Measurements from ENCODE around the gene TTC9B. TPM values are rescaled to one million over a fixed set of nuclear protein-coding genes. Genes with fewer than 3 reads are reported as not detected.

The TTC9B gene
- total and polyA plus RNA-seq, 2 of the 8 experiments (the other 6 are each of a cell fraction or from before 2014, with no cell fraction given): 0.26 TPM; not detected in 1

DNA sequence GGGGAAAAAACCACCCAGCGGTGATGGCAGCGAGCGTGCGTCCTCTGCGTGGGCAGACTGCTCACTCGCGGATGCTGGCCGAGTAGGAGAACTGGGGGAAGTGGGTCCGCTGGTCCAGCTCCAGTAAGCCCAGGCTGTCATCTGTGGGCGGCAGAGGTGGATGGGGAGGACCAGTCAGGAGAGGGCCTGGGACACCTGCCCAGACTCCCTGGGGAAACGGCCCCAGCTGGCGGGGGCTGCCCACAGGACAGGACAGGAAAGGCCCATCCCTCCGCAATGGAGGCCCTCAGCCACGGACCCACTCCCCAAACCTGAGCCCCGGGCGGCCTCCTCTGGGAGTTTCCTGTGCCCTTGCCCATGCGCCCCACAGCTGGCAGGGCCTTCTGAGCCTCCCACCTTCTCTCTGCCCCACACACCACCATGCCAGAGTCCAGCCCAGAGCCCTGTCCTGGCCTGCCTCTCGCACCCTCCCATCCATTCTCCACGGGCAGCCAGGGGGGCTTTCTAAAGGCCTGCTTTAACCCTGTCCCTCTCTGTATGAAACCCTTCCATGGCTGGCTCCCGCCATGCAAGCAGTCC is 15.7 kb upstream of the TTC9B start:
- Histone ChIP-seq H4K20me1 (replicated peaks in 1 of 2; ENCODE audit: control insufficient read depth in 1 of 2, insufficient read depth in 2 of 2, low read length in 2 of 2) (peaks cover 0 to 8% of the 10 kb centered on the region in 2 experiments), H3K36me3 (ENCODE audit: control insufficient read depth in 2 of 4, insufficient read depth in 4 of 4, low read length in 3 of 4) (peaks cover 0 to 15% (median 4%) of the 10 kb centered on the region in 4 experiments; a peak in 4 of 8 replicates), H3K23me2 (ENCODE audit: low read depth, low read length) (no peaks in the 10 kb centered on the region), H3K4ac (replicated peaks; ENCODE audit: insufficient read length, low read depth, low read length) (no peak overlapping the region), H3K27ac (ENCODE audit: low read depth, low read length) (no peak overlapping the region), H2AFZ (ENCODE audit: low read length) (no peak overlapping the region), H3K18ac (ENCODE audit: extremely low read depth, low read length) (no peak overlapping the region), H3K9me3 (ENCODE audit: insufficient read depth in 2 of 2, low read depth in 1 of 2, low read length in 1 of 2) (no peaks in the 10 kb centered on the region), H4K5ac (ENCODE audit: insufficient read length, low read depth, low read length) (no peak overlapping the region), H3K4me1 (replicated peaks in 1 of 4; ENCODE audit: control insufficient read depth in 3 of 4, insufficient read depth in 4 of 4, low read length in 3 of 4) (peaks cover 0 to 20% (median 13%) of the 10 kb centered on the region in 4 experiments; a peak in 6 of 7 replicates), H2AK5ac (ENCODE audit: low read depth, low read length) (no peak overlapping the region), H3K79me2 (ENCODE audit: control insufficient read depth in 1 of 2, insufficient read depth in 2 of 2, low read length in 2 of 2) (no peaks in the 10 kb centered on the region), H2BK5ac (ENCODE audit: low read depth, low read length) (no peak overlapping the region), H2BK15ac (ENCODE audit: low read length) (no peak overlapping the region), H4K8ac (ENCODE audit: extremely low read depth, insufficient read depth, low read length) (no peak overlapping the region; the same call in 1 of the 2 replicates), H2BK120ac (replicated peaks; ENCODE audit: low read depth, low read length) (no peak overlapping the region), H3K23ac (ENCODE audit: insufficient read length) (no peak overlapping the region), H4K91ac (replicated peaks; ENCODE audit: insufficient read length, low read length) (no peak overlapping the region), H3K27me3 (replicated peaks in 1 of 4; ENCODE audit: control insufficient read depth in 3 of 4, extremely low read depth in 1 of 4, insufficient read depth in 3 of 4, low read length in 3 of 4) (no peaks in the 10 kb centered on the region), H3K14ac (ENCODE audit: insufficient read length) (no peak overlapping the region), H3K4me3 (ENCODE audit: extremely low read depth in 1 of 4, insufficient read depth in 2 of 4, low read depth in 3 of 4, low read length in 4 of 4) (no peak overlapping the region), H3K56ac (replicated peaks; ENCODE audit: insufficient read length, low read depth, low read length) (no peak overlapping the region), H3K9ac (replicated peaks in 1 of 4; ENCODE audit: extremely low read depth in 1 of 4, low read depth in 3 of 4, low read length in 3 of 4) (no peak overlapping the region), H3K79me1 (ENCODE audit: low read depth, low read length) (no peaks in the 10 kb centered on the region), H2BK20ac (ENCODE audit: low read length) (no peak overlapping the region), H2BK12ac (ENCODE audit: low read depth, low read length) (no peak overlapping the region), H3K4me2 (ENCODE audit: insufficient read depth in 1 of 2, low read depth in 2 of 2, low read length in 2 of 2) (no peak overlapping the region)
- TF ChIP-seq EZH2 (IDR thresholded peaks at IDR 0.05; ENCODE audit: low read depth, low read length, severe bottlenecking): no peak
- TF ChIP-seq, protein P1, sequence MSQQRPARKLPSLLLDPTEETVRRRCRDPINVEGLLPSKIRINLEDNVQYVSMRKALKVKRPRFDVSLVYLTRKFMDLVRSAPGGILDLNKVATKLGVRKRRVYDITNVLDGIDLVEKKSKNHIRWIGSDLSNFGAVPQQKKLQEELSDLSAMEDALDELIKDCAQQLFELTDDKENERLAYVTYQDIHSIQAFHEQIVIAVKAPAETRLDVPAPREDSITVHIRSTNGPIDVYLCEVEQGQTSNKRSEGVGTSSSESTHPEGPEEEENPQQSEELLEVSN (IDR thresholded peaks at IDR 0.05): no peak
- WGBS, 2 experiments (ENCODE audit: extremely low coverage in 1 of 2, insufficient coverage in 1 of 2, insufficient read length in 1 of 2, insufficient replicate concordance in 2 of 2, low coverage in 1 of 2, low lambda C conversion rate in 2 of 2, missing lambda C conversion rate in 1 of 2): 77% methylated on average over 10 of the region's 20 CpGs; no CpG with 5 or more reads in 1 of the 2 experiments
- no peak for DNase-seq (ENCODE audit: low read depth in 1 of 2, low spot score in 2 of 2)
- no peak for FAIRE-seq
- ChIA-PET CTCF (ENCODE audit: partially characterized antibody) (interaction anchor here (1.2 to 2.8 kb wide), 9 partner anchors 10 to 94 kb away, joined by 3 to 12 read pairs (median 9); partner anchors contain the start of gene MAP3K10), POLR2A (ENCODE audit: partially characterized antibody) (interaction anchor here (0.7 to 1.3 kb wide), 2 partner anchors 14 to 48 kb away, joined by 3 read pairs; no protein-coding TSS in a partner anchor)

Measured in H1 (cell line).